ENCODE data around the gene TXNDC16. TPM values are rescaled to one million over a fixed set of nuclear protein-coding genes. Genes with fewer than 3 reads are reported as not detected.
"Not testable (repeated sequence)": the region's sequence is repeated elsewhere in the genome, so short reads cannot be mapped to it uniquely, and the experiment has no call there.

Gene TXNDC16, protein sequence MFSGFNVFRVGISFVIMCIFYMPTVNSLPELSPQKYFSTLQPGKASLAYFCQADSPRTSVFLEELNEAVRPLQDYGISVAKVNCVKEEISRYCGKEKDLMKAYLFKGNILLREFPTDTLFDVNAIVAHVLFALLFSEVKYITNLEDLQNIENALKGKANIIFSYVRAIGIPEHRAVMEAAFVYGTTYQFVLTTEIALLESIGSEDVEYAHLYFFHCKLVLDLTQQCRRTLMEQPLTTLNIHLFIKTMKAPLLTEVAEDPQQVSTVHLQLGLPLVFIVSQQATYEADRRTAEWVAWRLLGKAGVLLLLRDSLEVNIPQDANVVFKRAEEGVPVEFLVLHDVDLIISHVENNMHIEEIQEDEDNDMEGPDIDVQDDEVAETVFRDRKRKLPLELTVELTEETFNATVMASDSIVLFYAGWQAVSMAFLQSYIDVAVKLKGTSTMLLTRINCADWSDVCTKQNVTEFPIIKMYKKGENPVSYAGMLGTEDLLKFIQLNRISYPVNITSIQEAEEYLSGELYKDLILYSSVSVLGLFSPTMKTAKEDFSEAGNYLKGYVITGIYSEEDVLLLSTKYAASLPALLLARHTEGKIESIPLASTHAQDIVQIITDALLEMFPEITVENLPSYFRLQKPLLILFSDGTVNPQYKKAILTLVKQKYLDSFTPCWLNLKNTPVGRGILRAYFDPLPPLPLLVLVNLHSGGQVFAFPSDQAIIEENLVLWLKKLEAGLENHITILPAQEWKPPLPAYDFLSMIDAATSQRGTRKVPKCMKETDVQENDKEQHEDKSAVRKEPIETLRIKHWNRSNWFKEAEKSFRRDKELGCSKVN
- 4.0 and 4.8 TPM in 2 replicates for total RNA-seq

DNA sequence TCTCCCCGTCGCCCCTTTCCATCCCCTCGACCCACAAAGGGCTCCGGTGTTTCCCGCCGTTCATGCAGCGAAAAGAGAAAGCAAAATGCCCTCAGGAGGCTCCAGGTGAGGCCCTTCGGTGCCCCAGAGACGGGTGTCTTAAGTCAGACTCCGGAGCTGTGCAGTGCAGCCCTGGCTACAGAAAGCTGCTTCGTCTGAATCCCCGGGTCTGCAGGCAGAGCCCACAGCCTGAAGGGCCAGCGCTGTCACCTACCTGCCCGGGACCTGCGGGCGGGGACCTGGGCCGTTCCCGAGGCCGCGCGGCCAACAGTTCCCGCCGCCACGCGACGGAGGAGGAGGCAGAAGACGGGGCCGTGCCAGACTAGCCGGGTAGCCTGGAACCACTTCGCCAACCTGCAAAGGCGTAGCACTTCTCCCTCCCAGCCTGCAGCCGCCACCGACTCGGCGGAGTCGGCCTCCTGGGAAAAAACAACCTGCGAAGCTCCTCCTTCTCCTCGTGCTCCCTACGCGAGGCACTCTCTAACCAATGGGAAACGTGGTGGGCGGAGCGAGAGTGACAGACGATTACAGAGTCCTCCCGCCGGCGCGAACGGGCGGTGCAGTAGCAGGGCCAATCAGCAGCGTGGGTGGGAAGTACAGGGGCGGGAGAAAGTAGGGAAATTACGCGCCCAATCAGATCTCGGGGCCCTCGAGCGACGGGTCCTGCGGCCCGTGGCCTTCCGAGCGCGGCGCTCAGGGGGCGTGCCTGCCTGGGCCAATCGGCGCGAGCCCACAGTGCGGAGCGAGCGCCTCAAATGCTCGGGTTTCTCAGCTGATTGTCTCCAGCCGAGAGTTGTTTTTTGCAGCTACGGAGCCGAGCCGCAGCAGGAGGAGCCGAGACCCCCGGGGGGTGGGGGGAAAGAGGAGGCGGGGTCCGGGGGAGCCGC, at the start of gene TXNDC16, which contains the start of gene GPR137C:
TSS of gene TXNDC16 (minus strand) at position 443 of the 926 bp plus-strand sequence. CDS start 8,948 bp downstream, outside the sequence.
TSS of gene GPR137C (plus strand) at position 774 of the 926 bp plus-strand sequence. CDS start 312 bp downstream, outside the sequence.
- Mint-ChIP-seq H3K4me1 (ENCODE audit: low read depth) (peaks cover 40% of the 10 kb centered on the region), H3K27ac (peak within 1 kb of the TSS; percentile 91), H3K9me3 (no peaks in the 10 kb centered on the region), H3K27me3 (ENCODE audit: insufficient read depth) (peaks cover 25% of the 10 kb centered on the region), H3K36me3 (ENCODE audit: low read depth) (peaks cover 6% of the 10 kb centered on the region), H3K4me3 (peak within 1 kb of the TSS; percentile 92)
- peak; percentile 99 for DNase-seq (ENCODE audit: low spot score)
- intact Hi-C loops (cut with micrococcal nuclease) = loop anchor here (1.0 to 5.0 kb wide), 17 partner anchors 22 to 1455 kb away; partner anchors contain the start of genes DDHD1, ERO1A, FERMT2 and GNG2

DNA sequence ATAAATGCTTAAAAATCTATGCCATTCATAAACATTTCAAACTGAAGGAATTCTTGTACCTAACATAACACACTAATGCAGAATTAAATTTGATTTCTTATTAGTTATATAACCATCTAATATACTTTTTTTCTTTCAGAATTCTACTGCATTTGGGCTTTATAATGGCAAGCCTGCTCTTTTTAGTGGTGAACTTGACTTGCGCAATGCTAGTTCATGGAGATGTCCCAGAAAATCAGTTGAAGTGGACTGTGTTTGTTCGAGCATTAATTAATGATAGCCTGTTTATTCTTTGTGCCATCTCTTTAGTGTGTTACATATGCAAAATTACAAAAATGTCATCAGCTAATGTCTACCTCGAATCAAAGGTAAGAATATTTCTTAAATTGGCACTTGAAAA, 47.7 kb upstream of the TXNDC16 start:
- no peak overlapping the region for H3K27ac Mint-ChIP-seq
- no peaks in the 10 kb centered on the region for H3K36me3 Mint-ChIP-seq (ENCODE audit: low read depth)
- H3K27me3 Mint-ChIP-seq (ENCODE audit: insufficient read depth) = peaks cover 11% of the 10 kb centered on the region
- H3K4me1 Mint-ChIP-seq (ENCODE audit: low read depth) = peaks cover 5% of the 10 kb centered on the region
- no peak overlapping the region for H3K4me3 Mint-ChIP-seq
- DNase-seq (ENCODE audit: low spot score) = no peak
- intact Hi-C loops (cut with micrococcal nuclease) = no loop called here
- H3K9me3 Mint-ChIP-seq = no peaks in the 10 kb centered on the region

DNA sequence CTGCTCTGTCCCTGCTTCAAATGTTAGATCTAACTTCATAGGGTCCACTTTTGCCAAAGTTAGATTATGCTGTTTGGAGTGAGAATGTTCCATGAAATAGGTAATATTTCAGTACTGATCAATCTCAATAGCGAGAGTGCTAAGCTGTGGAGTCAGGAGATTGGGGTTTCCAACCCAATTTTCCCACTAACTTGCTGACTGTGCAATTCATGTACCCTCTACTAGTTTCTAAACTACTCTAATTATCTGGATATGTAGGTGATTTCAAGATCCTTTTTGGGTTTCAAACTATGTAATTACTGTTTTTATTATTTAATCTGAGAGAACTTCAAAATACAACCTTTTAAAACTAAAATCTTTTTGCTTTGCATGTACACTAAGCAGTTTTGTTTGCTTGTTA, 46.3 kb upstream of the TXNDC16 start:
- H3K4me1 Mint-ChIP-seq (ENCODE audit: low read depth) = peaks cover 5% of the 10 kb centered on the region
- no peaks in the 10 kb centered on the region for H3K36me3 Mint-ChIP-seq (ENCODE audit: low read depth)
- H3K4me3 Mint-ChIP-seq = no peak overlapping the region
- peaks cover 6% of the 10 kb centered on the region for H3K9me3 Mint-ChIP-seq
- no peak for DNase-seq (ENCODE audit: low spot score)
- H3K27me3 Mint-ChIP-seq (ENCODE audit: insufficient read depth) = peaks cover 7% of the 10 kb centered on the region
- no peak overlapping the region for H3K27ac Mint-ChIP-seq
- intact Hi-C loops (cut with micrococcal nuclease) = no loop called here

DNA sequence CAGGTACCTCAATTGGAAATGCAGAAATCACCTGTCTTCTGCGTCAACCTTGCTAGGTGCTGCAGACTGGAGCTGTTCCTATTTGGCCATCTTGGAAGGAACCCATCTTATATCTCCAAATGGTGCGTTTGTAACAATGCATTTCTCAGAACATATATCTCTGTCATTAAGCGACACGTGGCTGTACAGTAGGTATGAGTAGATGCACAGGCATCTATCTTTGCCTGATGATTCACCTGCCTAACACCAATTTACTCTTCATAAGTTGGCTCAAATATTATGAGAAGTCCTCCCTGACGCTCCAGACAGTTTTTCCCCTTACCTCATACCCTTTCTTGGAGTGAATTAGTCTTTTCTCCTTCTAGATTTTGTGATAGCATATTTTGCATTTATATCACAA, 44.6 kb upstream of the TXNDC16 start:
- H3K9me3 Mint-ChIP-seq = peaks cover 7% of the 10 kb centered on the region
- no peaks in the 10 kb centered on the region for H3K36me3 Mint-ChIP-seq (ENCODE audit: low read depth)
- H3K27ac Mint-ChIP-seq = no peak overlapping the region
- peaks cover 11% of the 10 kb centered on the region for H3K27me3 Mint-ChIP-seq (ENCODE audit: insufficient read depth)
- intact Hi-C loops (cut with micrococcal nuclease) = no loop called here
- no peaks in the 10 kb centered on the region for H3K4me1 Mint-ChIP-seq (ENCODE audit: low read depth)
- H3K4me3 Mint-ChIP-seq = no peak overlapping the region
- DNase-seq (ENCODE audit: low spot score) = no peak

DNA sequence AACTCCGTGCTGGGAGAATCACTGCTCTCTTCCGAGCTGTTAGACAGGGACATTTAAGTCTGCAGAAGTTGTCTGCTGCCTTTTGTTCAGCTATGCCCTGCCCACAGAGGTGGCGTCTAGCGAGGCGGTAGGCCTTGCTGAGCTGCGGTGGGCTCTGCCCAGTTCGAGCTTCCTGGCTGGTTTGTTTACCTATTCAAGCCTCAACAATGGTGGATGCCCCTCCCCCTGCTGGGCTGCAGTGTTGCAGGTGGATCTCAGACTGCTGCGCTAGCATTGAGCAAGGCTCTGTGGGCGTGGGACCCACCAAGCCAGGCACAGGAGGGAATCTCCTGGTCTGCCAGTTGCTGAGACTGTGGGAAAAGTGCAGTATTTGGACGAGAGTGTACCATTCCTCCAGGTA, 44.0 kb upstream of the TXNDC16 start:
- Mint-ChIP-seq H3K4me1 (ENCODE audit: low read depth) (no peaks in the 10 kb centered on the region), H3K36me3 (ENCODE audit: low read depth) (no peaks in the 10 kb centered on the region), H3K9me3 (peaks cover 7% of the 10 kb centered on the region), H3K27me3 (ENCODE audit: insufficient read depth) (peaks cover 11% of the 10 kb centered on the region), H3K27ac (no peak overlapping the region), H3K4me3 (no peak overlapping the region)
- no peak for DNase-seq (ENCODE audit: low spot score)
- intact Hi-C loops (cut with micrococcal nuclease) = no loop called here

DNA sequence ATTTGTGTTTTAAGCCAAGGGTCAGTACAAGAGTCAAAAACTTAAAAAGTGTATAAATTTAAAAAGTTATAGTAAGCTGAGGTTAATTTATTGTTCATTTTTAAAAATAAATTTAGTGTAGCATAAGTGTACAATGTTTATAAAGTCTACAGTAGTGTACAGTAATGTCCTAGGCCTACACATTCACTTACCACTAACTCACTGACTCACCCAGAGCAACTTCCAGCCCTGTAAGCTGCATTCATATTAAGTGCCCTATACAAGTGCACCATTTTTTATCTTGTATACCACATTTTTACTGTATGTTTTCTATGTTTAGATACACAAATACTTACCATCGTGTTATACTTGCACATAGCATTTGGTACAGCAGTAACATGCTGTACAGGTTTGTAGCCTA, 38.0 kb upstream of the TXNDC16 start:
- H3K9me3 Mint-ChIP-seq = peaks cover 7% of the 10 kb centered on the region
- H3K4me1 Mint-ChIP-seq (ENCODE audit: low read depth) = no peaks in the 10 kb centered on the region
- peaks cover 11% of the 10 kb centered on the region for H3K27me3 Mint-ChIP-seq (ENCODE audit: insufficient read depth)
- no peak overlapping the region for H3K4me3 Mint-ChIP-seq
- intact Hi-C loops (cut with micrococcal nuclease) = no loop called here
- no peak for DNase-seq (ENCODE audit: low spot score)
- no peak overlapping the region for H3K27ac Mint-ChIP-seq
- no peaks in the 10 kb centered on the region for H3K36me3 Mint-ChIP-seq (ENCODE audit: low read depth)

DNA sequence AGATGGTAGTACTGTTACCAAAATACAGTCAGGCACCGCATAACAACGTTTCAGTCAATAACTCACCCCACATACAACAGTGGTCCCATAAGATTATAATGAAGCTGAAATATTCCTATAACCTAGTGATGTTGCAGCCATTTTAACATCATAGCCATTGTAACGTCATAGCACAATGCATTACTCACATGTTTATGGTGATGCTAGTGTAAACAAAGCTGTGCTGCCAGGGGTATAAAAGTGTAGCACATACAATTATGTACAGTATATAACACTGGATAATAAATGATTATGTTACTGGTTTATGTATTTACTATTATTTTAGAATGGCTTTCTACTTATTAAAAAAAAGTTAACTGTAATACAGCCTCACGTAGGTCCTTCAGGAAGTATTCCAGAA, 37.3 kb upstream of the TXNDC16 start:
- intact Hi-C loops (cut with micrococcal nuclease) = no loop called here
- H3K36me3 Mint-ChIP-seq (ENCODE audit: low read depth) = no peaks in the 10 kb centered on the region

DNA sequence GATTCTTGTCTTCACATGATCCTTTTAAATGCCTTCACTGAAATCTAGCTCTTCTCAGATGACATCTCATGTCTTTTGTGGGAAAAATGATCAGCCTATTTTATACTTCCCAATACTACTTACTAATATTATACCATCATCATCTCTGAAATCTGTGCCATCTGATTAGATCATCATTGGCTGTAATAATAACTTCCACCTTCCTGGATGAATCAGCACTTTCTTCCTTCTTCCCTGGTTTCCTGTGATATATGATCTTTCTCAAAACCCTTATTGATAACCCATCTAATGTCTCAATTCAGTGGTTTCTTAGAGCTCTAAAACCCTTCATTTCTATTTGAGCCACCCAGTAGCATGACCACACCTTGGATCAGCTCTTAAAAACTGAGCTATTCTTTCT, 31.2 kb upstream of the TXNDC16 start:
- Mint-ChIP-seq H3K4me1 (ENCODE audit: low read depth) (no peaks in the 10 kb centered on the region), H3K4me3 (no peak overlapping the region), H3K36me3 (ENCODE audit: low read depth) (no peaks in the 10 kb centered on the region), H3K27me3 (ENCODE audit: insufficient read depth) (peaks cover 10% of the 10 kb centered on the region), H3K9me3 (no peaks in the 10 kb centered on the region), H3K27ac (no peak overlapping the region)
- DNase-seq (ENCODE audit: low spot score) = no peak
- intact Hi-C loops (cut with micrococcal nuclease) = no loop called here

More for the DNA sequence above, 37.3 kb upstream of the TXNDC16 start:
- Mint-ChIP-seq H3K4me3 (no peak overlapping the region), H3K27me3 (ENCODE audit: insufficient read depth) (peaks cover 18% of the 10 kb centered on the region), H3K4me1 (ENCODE audit: low read depth) (no peaks in the 10 kb centered on the region), H3K27ac (no peak overlapping the region), H3K9me3 (peaks cover 7% of the 10 kb centered on the region)
- DNase-seq (ENCODE audit: low spot score) = no peak

DNA sequence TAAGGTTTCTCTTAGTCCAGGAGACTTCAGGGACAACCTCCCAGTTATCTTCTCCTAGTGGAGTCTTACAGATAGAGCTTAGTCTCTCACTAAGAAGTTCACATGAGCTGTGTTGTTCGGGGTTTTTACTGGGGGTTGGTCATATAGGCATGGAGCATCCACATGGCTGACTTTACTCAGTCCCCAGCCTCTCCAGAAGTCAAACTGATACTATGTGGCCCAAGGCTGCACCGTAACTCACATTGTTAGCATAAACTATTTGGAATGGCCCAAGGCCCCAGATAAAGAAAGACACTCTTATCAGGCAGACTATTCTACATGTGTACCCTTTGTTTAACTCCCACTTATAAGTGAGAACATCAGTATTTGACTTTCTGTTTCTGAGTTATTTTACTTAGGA, 23.6 kb upstream of the TXNDC16 start:
- H3K9me3 Mint-ChIP-seq = peaks cover 24% of the 10 kb centered on the region
- intact Hi-C loops (cut with micrococcal nuclease) = no loop called here
- H3K36me3 Mint-ChIP-seq (ENCODE audit: low read depth) = peaks cover 3% of the 10 kb centered on the region
- no peak overlapping the region for H3K4me3 Mint-ChIP-seq
- H3K4me1 Mint-ChIP-seq (ENCODE audit: low read depth) = no peaks in the 10 kb centered on the region
- H3K27me3 Mint-ChIP-seq (ENCODE audit: insufficient read depth) = peaks cover 13% of the 10 kb centered on the region
- no peak overlapping the region for H3K27ac Mint-ChIP-seq
- DNase-seq (ENCODE audit: low spot score) = no peak

DNA sequence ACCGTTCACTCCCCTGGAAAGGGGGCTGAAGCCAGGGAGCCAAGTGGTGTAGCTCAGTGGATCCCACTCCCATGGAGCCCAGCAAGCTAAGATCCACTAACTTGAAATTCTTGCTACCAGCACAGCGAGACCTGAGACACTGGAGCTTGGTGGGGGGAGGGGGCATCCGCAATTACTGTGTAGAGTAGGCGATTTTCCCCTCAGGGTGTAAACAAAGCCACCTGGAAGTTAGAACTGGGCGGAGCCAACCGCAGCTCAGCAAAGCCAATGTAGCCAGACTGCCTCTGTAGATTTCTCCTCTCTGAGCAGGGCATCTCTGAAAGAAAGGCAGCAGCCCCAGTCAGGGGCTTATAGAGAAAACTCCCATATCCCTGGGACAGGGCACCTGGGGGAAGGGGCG, 16.1 kb upstream of the TXNDC16 start:
- Mint-ChIP-seq H3K9me3 (peaks cover 36% of the 10 kb centered on the region), H3K27me3 (ENCODE audit: insufficient read depth) (peaks cover 37% of the 10 kb centered on the region)
- H3K4me1 Mint-ChIP-seq (ENCODE audit: low read depth); H3K4me3 Mint-ChIP-seq; intact Hi-C loops (cut with micrococcal nuclease); DNase-seq (ENCODE audit: low spot score); H3K36me3 Mint-ChIP-seq (ENCODE audit: low read depth); H3K27ac Mint-ChIP-seq: not testable (repeated sequence)

DNA sequence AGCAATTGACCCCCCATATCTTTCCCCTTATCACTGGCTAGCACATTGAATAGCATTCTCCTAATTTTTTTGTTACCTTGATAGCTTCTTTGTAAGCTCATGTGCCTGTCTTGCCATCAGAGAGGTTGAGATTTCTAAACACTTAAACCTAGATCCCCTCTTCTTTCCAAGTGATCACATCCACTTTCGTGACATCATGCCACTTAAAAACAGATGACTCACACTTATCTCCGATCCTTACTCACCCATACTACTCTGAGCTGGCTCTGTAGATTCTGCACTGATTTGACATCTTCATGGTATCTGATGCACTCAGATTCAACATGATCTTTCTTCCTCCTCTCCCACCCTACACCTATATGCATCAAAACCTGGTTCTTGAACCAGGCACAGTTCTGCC, 10.8 kb upstream of the TXNDC16 start:
- H3K27me3 Mint-ChIP-seq (ENCODE audit: insufficient read depth) = peaks cover 36% of the 10 kb centered on the region
- H3K9me3 Mint-ChIP-seq = no peaks in the 10 kb centered on the region
- no peaks in the 10 kb centered on the region for H3K36me3 Mint-ChIP-seq (ENCODE audit: low read depth)

DNA sequence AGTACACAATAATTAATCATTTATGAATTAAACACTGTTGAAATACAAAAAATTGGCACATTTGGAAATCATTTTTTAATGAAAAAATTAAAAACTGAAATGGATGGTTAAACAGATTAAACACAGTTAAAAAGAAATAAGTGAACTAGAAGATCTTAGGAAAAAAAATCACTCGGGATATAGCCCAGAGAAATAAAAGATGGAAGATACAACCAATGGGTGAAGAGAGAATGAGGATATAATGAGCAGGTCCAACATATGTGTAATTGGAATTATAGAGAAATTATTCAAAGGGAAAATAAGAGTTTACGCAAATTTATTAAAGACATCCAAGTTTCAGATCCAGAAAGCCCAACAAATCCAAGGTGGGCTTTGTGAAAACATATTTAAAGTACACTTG, 6.4 kb upstream of the TXNDC16 start:
- Mint-ChIP-seq H3K36me3 (ENCODE audit: low read depth) (no peaks in the 10 kb centered on the region), H3K27me3 (ENCODE audit: insufficient read depth) (peaks cover 51% of the 10 kb centered on the region), H3K27ac (no peak overlapping the region), H3K9me3 (no peaks in the 10 kb centered on the region), H3K4me3 (no peak overlapping the region), H3K4me1 (ENCODE audit: low read depth) (peaks cover 4% of the 10 kb centered on the region)
- intact Hi-C loops (cut with micrococcal nuclease) = no loop called here
- no peak for DNase-seq (ENCODE audit: low spot score)

More for the DNA sequence above, 10.8 kb upstream of the TXNDC16 start:
- H3K27ac Mint-ChIP-seq = no peak overlapping the region
- no peak overlapping the region for H3K4me3 Mint-ChIP-seq
- no peaks in the 10 kb centered on the region for H3K4me1 Mint-ChIP-seq (ENCODE audit: low read depth)
- DNase-seq (ENCODE audit: low spot score) = no peak
- intact Hi-C loops (cut with micrococcal nuclease) = no loop called here
